Inferior parietal cortex (tissue), 1 donor: ENCODE measurements around the gene BTN2A1.
"Not testable (repeated sequence)": the region's sequence is repeated elsewhere in the genome, so short reads cannot be mapped to it uniquely, and the experiment has no call there.

Experiments used
- DNase-seq: peaks from one replicate; pipeline ENCODE4 v3.0.0-alpha.2; 2016; ENCODE audit errors: extremely low spot score

The BTN2A1 gene

DNA sequence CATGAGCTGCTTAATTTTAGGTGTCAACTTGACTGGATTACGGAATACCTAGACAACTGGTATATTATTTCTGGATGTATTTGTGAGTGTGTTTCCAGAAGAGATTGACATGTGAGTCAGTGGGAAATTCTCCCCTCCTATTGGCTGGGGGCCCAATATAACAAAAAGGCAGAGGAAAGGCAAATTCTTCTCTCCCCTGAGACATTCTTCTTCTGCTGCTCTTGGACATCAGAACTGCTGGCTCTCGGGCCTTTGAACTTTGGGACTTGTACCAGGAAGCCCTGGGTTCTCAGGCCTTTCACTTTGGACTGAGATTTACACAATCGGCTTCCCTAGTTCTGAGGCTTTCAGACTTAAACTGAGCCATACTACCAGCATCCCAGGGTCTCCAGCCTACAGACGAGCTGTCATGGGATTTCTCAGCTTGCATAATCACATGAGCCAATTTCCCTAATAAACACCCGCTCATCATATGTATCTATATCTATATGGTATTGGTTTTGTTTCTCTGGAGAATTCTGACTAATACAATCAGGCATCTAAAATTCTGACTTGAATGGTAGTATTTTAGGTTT lies 25.0 kb upstream of the BTN2A1 start:
- no peak for DNase-seq

DNA sequence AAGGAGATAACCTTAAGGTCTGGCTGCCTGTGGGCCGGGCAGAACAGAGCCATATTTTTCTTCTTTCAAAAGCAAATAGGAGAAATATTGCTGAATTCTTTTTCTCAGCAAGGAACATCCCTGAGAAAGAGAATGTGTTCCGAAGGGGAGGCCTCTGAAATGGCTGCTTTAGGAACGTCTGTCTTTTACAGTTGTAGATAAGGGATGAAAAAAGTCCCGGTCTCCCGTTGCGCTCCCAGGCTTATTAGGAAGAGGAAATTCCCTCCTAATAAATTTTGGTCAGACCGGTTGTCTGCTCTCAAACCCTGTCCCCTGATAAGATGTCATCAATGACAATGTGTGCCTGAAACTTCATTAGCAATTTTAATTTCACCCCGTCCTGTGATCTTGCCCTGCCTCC lies 24.1 kb upstream of the BTN2A1 start:
- DNase-seq: not testable (repeated sequence)

GRCh38 chr6:26436018-26436417 lies 21.7 kb upstream of the BTN2A1 start:
- no peak for DNase-seq

- DNase-seq: no peak
Observed at GRCh38 chr6:26437550-26437949, 20.2 kb upstream of the BTN2A1 start.

GRCh38 chr6:26438000-26438399 lies 19.8 kb upstream of the BTN2A1 start:
- DNase-seq: no peak

- DNase-seq: peak; percentile 32
Observed at GRCh38 chr6:26439151-26440125, 18.3 kb upstream of the BTN2A1 start.

- DNase-seq: peak; percentile 38
Observed at GRCh38 chr6:26440977-26441358, 16.8 kb upstream of the BTN2A1 start.

DNA sequence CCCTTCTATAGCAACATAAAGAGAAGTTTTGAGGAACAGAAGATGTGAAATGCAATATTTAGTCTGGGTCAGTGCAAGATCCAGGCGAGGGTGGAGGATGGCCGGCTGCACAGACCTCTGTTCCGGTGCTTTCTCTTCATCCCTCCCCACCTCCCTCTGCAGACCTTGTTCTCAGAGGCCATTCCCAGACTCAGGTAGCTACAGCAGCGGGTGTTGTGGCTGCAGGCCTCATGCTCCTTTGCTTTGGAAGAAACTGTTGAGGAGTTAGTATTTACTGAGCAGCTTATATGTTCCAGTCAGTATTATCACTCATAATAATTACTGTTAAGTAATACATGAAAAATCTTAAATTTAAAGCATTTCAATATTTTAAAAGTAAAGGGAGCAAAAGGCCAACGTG lies 15.8 kb upstream of the BTN2A1 start:
- DNase-seq: no peak

DNA sequence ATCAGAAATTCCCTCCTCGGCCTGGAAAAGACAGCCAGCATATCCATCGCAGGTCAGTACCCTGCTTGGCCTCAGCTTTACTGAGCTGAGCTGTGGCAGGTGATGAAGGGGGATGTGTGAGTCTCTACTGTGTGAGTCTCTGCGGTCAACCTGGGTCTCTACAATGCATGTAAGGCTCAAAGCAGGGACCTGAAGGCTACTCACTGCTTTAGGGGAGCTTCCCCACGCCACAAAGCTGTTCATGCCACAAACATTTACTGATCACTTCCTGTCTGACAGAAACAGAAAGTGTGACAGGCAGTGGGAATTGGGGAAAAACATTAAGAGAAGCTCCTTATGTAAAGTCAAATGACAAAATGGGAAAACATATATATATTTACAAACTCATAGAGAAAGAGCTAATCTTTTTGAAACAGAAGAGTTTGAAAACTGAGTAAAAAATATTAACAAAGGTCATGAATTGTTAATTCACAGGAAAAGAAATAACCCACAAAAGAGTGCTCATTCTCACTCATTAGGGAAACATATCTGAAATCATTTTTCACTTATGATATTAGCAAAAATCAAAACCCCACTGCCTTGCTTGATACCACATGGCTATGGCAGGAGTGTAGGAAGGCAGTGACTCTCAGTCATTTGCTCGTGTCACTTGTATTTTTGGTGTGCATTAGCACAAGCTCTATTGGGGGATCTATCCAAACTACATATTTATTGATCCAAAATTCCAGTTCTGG lies 11.7 kb upstream of the BTN2A1 start:
- DNase-seq: no peak

GRCh38 chr6:26447257-26447656 lies 10.5 kb upstream of the BTN2A1 start:
- DNase-seq: no peak

GRCh38 chr6:26450240-26450639 lies 7.5 kb upstream of the BTN2A1 start:
- no peak for DNase-seq

GRCh38 chr6:26452631-26453235 lies 5.0 kb upstream of the BTN2A1 start:
- DNase-seq: no peak

- DNase-seq: no peak
Observed at GRCh38 chr6:26454631-26455030, 3.1 kb upstream of the BTN2A1 start.

DNA sequence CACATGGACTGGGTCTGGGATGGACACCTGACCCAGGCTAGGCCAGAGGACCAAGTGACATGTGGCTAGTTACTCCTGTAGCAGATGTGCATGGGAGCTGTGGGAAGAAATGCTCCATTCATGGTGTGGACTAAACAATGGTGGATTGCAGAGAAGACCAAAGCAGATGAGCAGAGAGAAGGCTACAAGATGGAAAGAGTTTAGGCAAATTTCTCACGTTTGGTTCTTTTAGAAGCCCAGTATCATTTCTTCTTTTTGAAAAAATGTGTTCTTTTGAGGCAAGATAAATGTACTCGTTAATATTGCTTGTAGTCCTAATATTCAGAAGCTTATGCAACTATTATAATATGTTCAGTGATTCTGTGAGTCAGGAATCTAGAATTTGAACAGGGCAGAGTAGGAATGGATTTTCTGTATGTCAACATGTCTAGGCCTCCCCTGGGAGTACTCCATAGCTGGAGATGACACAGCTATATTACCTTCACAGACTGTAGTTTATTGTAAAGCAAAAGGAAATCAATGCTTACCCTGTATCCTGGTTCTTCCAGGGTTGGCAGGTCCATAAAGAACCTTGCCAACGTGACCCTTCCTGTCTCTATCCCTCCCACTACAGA lies 2.3 kb upstream of the BTN2A1 start:
- DNase-seq: no peak

- no peak for DNase-seq
Observed at GRCh38 chr6:26457264-26457805, 420 bp upstream of the BTN2A1 start.

GRCh38 chr6:26459023-26459810 lies 1.5 kb downstream of the BTN2A1 start:
- no peak for DNase-seq

- DNase-seq: not testable (repeated sequence)
Observed at GRCh38 chr6:26461353-26461752, 3.6 kb downstream of the BTN2A1 start.

- no peak for DNase-seq
Observed at GRCh38 chr6:26464014-26464413, 6.3 kb downstream of the BTN2A1 start.

- DNase-seq: no peak
Observed at GRCh38 chr6:26464416-26465131, 6.8 kb downstream of the BTN2A1 start.

DNA sequence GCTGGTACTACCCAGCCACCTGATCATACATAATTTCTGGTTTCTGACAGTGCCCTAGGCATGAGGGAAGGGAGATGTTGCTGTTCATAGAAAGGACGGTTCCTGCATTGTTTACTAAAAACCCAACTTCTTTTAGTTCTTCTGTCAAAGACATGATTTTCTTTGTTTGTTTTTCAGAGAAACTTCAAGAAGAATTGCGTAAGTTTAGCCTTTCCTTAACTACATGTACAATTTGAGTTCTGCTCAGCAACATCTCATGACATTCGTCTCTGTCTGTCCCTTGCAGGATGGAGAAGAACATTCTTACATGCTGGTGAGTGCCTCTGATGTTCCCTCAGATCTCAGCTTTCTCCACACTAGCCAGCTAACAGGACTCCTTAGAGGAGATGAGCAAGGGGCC lies 8.0 kb downstream of the BTN2A1 start:
- DNase-seq: no peak
